ENCODE data around the gene GID4. TPM values are rescaled to one million over a fixed set of nuclear protein-coding genes. Genes with fewer than 3 reads are reported as not detected.
"Not testable (repeated sequence)": the region's sequence is repeated elsewhere in the genome, so short reads cannot be mapped to it uniquely, and the experiment has no call there.

GID4 gene
- 23.5 TPM for total RNA-seq
- long read RNA-seq, full-length matches to known transcripts: 14 of 19 reads
- long read RNA-seq, partial matches to known transcripts: 1 of 19 reads
- long read RNA-seq, other reads (novel, unspliced or antisense): 4 of 19 reads

DNA sequence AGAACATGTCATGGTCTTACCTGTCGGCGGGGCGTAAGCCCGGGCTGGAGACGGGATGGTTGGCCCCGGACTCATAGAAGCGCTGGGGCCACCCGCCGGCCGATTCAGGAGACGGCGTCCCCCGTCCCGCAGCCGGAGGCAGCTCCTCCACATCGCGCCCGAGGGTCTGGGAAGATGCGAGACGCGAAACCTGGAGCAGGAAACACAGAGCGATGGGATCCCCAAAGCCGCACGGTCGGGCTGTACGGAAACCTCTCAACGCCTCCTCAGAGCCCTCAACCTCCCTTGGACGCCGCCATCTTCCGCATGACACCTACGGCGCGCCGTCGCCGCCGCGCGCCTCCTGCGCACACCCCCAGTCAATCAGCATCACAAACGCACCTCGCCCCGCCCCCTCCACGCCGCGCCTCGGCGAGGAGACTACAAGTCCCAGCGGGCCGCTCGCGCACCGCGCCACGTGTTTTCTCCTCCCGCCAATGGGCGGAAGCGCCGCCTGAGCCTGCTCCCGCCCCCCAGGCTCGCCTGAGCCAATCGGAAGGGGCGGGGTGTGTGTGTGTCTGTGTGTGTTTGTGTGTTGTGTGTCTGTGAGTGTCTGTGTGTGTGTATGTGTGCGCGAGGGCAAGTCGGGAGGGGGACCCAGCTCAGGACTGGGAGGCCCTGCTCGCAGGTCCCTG is at the start of gene GID4, which contains the start of gene ATPAF2:
TSS of gene GID4 (plus strand) at position 548 of the 674 bp plus-strand sequence. CDS start at position 605, 57 bp downstream.
TSS of gene ATPAF2 (minus strand) at position 308 of the 674 bp plus-strand sequence. CDS start at position 153, 155 bp downstream.
- peak; percentile 100 for DNase-seq
- intact Hi-C loops (cut with micrococcal nuclease): loop anchor here (10.0 kb wide), 1 partner anchor 64 kb away; the partner anchor contains the start of genes DRC3 and TOM1L2
- peak; percentile 96 for ATAC-seq

DNA sequence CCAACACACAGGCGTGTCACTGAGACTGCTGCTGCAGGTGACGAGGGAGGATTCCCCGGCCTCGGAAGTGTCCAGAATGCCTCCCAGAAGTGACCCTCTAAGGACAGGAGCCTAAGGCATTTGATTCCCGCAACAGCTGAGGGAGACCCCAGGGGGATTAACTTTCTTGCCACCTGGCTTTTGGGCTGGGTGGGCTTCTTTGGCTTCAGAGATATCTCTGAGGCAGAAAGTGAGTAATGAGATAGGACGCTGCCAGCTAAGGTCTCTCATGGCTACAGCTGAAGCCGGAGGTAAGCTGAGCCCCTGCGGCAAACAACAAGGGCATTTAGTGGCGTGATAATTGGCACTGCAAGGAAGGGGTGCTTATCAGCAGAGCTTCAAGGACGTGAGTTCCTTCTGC is 49.6 kb upstream of the GID4 start:
- DNase-seq (no peak), ATAC-seq (no peak)
- intact Hi-C loops (cut with micrococcal nuclease): no loop called here

DNA sequence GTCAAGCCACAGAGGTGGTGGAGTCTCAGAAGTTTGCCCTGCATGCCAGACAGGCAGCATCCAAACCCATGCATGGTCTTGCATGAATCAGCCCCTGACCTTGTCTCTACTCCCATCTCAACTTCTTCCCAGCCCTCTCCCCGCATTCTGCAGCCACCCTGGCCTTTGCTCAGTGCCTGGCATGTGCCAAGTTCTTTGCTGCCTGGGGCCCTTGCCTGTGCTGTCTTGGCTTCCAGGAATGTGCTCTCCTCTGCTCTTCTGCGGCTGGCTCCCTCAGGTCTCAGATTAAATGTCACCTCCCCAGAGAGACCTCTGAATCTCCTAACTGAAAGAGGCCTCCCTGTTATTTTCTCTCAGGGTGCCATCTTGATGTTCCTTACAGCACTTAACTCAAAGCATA is 48.9 kb upstream of the GID4 start:
- intact Hi-C loops (cut with micrococcal nuclease): no loop called here
- no peak for ATAC-seq
- no peak for DNase-seq

DNA sequence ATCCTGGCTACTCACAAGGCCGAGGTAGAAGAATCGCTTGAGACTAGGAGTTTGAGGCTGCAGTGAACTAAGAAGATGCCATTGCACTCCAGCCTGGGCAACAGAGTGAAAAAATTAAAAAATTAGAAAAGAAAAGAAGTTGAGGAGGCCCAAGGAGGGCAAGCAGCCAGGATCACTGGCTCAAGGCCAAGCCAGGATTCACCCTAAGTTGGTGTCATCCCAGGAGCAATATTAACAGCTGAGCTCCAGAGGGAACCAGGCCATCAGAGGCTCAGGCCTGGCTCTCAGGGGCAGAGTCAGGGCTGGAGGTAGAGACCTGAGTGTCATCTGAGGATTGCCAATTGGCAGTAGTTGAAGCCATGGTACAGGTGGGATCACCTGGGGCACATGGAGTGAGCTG is 45.8 kb upstream of the GID4 start:
- DNase-seq: no peak
- intact Hi-C loops (cut with micrococcal nuclease): no loop called here
- no peak for ATAC-seq

DNA sequence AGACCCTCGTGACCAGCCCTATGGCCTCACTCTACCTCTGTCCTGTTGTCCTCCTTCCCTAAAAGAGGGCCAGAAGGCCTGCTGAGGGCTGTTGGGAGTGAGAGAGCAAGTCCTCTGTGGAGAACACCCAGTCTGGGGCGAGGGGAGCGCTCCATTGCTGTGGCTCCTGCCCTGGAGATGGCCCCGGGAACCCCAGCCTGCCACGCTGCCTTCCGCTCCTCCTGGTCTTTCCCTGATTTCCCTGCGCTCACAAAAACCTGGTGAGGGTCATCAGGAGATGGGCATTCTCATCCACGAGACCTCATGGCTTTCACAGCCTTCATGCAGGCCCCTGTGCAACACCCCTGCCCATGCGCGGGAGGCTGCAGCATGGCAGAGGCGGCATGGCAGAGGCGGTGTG is 45.4 kb upstream of the GID4 start:
- DNase-seq (no peak), ATAC-seq (no peak)
- intact Hi-C loops (cut with micrococcal nuclease): no loop called here

DNA sequence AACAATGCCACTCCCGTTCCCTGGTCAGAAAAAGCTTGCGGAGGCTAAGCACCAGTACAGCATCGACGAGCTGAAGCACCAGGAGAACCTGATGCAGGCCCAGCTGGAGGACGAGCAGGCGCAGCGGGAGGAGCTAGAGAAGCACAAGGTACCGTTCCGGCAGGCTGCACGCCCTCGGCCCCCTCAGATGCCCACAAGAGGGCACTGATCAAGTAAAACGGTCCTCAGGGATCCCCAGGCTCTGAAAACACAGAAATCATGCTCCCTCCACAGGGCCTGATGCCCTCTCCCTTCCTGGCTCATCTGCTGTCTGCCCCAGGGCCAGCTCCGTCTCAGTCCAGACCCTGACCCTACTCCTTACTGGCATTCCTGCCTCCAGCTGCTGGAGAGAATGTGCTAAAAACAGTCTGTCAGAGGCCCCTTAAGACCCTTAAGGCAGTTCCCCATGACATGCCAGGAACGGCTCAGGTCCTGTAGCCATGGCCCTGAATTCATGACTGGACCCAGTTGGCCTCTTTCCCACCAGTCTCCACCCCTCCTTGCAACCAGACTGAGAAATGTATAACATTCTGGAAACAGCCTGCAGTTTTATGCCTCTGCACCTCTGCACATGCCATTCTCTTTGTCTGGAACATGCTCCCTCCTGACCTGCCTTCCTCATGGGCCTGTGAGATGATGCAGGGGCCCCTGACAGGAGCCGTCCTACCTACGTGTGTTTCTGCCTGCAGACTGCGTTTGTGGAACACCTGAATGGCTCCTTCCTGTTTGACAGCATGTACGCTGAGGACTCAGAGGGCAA is 44.7 kb upstream of the GID4 start:
- intact Hi-C loops (cut with micrococcal nuclease): no loop called here
- ATAC-seq: peak; percentile 88

DNA sequence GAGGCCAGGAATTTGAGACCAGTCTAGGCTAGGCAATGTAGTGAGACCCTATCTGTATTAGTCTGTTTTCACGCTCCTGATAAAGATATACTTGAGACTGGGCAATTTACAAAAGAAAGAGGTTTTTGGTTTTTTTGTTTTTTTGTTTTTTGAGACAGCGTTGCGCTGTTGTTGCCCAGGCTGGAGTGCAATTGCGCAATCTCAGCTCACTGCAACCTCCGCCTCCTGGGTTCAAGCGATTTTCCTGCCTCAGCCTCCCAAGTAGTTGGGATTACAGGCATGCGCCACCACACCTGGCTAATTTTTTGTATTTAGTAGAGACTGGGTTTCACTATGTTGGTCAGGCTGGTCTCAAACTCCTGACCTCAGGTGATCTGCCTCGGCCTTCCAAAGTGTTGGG is 43.3 kb upstream of the GID4 start:
- ATAC-seq; DNase-seq; intact Hi-C loops (cut with micrococcal nuclease): not testable (repeated sequence)

More for the DNA sequence above, 44.7 kb upstream of the GID4 start:
- peak; percentile 66 for DNase-seq

DNA sequence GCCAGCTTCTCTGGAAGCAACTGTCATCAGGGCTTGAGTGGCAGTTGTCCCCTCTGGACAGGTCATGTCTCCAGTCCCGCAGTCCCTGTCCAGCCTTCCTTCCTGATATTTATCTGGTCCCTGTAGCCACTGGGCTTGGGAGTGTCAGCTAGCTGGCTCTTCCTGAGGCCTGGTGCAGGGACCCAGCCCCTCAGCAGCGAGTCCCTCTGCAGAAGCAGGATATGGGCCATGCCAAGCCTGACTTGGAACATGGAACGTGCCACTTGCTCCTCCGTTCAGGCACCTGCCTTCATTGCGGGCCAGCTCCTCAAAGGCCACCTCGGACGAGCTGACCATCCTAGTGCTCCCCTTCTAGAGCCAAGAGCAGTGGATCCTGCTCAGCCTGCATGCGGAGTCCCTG is 40.3 kb upstream of the GID4 start:
- ATAC-seq (no peak), DNase-seq (no peak)
- intact Hi-C loops (cut with micrococcal nuclease): no loop called here

DNA sequence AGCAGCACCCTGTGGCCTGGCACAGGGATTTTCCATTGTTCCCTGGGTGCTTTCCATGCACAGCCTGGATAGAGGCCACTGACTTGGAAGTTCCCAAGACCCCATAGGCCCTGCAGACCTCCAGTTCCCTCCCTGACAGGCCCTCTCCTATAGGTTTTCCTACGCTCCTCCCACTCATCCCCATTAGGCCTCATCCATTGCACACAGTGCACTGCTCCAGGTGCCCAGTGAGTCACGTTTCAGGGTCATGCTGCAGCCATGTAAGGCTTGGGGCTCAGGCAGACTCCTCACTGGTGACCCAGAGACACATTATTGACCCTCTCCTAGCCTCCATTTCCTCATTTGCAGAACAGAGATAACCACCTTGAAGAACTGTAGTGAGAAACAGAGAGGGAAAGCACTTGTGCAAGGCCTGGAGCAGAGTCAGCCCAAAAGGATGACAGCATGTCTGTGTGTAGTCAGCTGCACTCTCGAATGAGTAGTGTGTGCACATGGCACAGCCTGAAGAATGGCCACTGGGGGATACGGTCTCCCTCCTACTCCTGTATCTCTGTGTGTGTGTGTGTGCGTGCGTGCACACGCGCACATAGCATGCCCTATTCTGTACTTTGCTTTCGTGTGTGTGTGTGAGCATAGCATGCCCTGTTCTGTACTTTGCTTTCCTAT is 39.7 kb upstream of the GID4 start:
- DNase-seq (no peak), ATAC-seq (no peak)
- intact Hi-C loops (cut with micrococcal nuclease): no loop called here

DNA sequence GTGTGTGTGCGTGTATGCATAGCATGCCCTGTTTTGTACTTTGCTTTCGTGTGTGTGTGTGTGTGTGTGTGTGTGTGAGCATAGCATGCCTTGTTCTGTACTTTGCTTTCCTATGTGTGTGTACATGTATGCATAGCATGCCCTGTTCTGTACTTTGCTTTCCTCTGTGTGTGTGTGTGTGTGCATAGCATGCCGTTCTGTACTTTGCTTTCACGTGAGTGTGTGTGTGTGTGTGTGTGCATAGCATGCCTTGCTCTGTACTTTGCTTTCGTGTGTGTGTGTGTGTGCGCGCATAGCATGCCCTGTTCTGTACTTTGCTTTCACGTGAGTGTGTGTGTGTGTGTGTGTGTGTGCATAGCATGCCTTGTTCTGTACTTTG is 39.2 kb upstream of the GID4 start:
- no peak for ATAC-seq

DNA sequence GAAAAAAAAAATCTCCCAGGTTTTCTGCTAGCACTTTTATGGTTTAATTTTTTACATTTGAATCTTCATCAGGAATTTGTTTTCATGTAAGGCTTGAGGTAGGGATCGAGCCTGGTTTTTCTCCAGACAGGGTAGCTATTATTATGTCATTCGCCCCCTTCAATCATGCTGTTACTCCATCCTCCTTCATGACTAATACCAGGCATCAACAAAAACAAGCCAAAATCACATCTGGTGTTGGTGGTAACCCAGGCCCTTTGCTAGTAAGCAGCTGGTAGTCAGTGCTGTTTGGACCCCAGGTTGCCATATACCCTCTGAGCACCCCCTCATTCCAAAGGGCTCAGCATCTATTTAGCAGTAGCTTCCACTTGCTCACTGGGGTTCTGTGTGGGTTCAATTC is 37.0 kb upstream of the GID4 start:
- no peak for DNase-seq
- intact Hi-C loops (cut with micrococcal nuclease): no loop called here
- ATAC-seq: no peak

More for the DNA sequence above, 39.2 kb upstream of the GID4 start:
- DNase-seq: no peak
- intact Hi-C loops (cut with micrococcal nuclease): no loop called here

DNA sequence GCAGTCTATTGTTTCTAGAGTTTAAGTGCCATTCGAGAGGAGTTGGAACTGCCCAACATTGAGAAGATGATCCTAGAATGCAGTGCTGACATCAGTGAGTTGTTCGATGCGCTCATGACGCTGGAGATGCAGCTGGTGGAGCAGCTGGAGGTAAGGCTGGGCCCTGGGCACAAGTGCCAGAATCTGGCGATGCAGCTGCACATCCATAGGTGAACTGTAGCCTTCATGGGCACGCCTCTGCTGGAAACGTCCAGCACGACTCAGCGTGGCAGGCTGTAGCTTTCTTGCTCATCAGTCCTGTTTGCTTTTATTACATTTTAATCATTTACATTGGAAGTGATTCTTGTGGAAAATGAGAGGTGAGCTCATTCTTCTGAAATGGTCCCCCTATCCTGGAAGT is 34.9 kb upstream of the GID4 start:
- ATAC-seq (no peak), DNase-seq (no peak)
- intact Hi-C loops (cut with micrococcal nuclease): no loop called here

DNA sequence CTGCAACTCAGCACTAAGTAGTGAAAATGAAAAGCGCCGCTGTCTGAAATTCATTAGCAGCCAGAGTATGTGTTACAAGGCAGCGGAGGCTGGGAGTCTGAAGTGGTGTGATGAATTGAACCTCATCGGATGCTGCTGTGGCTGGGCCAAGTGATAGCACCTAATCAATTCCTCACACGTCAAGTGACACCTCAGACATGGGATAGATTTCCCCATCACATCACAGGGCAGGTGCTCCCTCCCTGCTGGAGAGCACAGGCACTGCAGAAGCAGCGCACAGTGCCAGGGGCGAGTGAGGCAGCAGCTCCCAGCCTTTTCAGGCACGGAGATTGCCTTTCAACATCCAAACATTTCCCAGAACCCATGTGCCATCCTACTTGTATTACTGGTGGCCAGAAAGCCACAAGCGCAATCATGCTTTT is 34.3 kb upstream of the GID4 start:
- ATAC-seq: peak; percentile 62
- intact Hi-C loops (cut with micrococcal nuclease): no loop called here

DNA sequence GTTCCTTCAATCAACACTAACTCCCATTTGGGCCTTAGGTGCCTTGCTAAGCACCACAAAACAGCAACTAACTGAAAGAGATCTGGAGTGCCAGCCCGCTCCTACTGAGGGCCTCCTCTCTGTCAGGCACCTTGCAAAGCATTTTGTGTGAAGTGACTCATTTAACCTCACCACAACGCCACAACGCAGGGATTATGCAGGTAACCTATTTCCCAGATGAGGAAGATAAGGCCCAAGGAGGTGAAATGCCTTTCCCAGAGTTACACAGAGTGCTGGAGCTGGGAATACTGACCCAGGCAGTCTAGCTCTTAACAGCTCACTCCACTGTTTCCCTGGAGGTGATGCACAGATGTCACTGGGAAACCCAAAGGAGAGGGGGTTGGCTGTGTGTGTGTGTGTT is 33.7 kb upstream of the GID4 start:
- DNase-seq (no peak), ATAC-seq (no peak)
- intact Hi-C loops (cut with micrococcal nuclease): no loop called here

More for the DNA sequence above, 34.3 kb upstream of the GID4 start:
- peak; percentile 43 for DNase-seq

DNA sequence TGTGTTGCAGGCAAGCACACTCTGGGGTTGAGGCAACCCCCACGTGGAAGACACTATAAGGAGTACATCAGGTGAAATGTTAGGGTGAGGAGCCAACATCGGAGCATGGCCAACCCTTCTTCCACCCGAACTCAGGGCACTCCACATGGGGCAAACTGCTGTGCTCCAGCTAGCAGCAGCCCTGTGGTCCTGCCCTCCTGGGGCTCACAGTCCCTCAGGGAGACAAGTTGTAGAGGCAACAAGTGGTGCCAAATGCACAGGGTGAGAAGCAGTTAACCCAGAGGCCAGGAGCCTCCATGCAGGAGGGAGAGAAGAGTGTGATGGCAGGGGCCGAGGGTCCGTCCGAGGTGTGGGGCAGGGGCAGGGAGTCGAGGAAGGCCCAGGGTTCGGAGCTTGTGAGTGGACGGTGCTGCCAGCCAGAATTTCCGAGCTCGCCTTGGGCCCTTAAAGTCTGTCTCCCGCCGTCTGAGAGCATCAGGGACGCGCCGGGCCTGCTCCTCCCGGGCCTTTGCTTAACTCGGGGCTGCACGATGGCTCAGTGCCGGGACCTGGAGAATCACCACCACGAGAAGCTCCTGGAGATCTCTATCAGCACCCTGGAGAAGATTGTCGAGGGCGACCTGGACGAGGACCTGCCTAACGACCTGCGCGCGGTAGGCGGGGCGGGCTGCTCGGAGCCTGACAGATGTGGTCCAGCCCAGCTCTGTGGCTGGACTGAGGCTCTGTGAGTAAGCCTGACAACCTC is 32.5 kb upstream of the GID4 start:
- no peak for ATAC-seq
- no peak for DNase-seq
- intact Hi-C loops (cut with micrococcal nuclease): no loop called here

DNA sequence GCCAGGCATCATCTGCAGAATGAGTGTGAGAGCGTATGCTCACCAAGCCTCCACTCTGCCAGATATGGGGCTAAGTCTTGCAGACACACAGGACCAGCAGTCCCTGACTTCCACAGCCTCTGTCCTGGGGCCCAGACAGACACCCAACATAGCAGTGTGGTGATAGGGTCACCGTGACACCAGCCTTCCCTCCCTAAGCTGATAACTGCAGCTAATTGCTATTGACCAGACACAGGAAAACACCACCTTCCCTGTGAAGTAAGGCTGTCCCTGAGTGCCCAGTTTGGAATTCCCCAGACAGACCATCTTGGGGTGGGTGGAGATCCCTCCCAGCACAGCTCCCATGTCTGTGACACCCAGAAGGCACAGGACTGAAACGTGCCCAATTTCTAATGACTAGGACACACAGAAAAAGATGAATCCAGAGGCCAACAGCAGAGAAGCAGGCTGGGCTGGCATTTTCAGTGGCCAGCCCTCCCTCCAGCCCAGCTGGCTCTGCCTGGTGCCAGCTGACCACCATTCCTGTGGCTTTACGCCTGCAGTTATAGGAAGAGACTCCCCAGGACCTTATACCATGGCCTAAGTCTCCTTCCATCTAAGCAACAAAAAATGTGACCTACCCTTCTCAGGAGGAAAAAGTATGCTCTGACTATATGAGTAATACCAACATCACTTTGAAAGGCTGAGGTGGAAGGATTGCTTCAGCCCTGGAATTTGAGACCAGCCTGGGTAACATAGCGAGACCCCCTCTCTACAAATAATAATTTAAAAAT is 30.5 kb upstream of the GID4 start:
- ATAC-seq (peak; percentile 22), DNase-seq (no peak)
- intact Hi-C loops (cut with micrococcal nuclease): no loop called here

DNA sequence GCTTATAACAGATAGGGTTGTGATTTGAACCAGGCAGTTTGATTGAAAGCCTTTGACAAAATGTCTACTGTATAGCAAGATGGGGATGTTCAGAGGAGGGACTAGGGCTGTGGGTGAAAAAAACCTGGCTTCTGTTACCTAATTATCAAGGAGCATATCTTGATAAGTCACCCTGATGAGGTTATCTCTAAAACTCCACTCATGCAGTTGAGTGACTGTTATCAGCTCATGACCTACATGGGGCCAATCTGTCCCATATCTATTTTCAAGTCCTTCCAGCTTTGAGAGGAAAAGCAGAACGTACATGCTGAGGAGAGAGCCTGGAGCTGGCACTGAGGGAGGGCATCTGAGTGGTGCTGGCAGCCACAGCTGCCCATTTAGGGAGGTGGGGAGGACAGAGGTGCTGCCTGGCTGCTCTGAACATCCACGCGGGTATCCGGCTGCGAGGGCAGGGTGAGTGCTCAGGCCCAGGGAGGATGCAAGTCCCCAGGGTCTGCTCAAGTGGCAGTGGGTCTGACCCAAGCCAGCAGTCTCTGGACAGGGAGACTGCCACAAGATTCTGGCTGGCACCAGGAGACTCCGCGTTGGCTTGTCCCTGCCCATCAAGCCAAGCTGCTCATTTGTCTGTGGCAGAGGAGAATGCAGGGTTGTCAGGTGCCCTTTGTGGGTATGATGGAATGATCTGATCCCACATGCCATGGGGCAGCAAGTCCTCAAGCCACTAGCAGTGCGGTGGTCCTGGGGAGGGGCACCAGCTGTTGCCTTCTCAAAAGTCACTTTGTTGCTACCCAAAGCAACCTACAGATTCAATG is 29.4 kb upstream of the GID4 start:
- intact Hi-C loops (cut with micrococcal nuclease): loop anchor here (10.0 kb wide), 1 partner anchor 85 kb away; no protein-coding TSS in a partner anchor
- DNase-seq: peak; percentile 68

More for the DNA sequence above, 29.4 kb upstream of the GID4 start:
- ATAC-seq: peak; percentile 89

Data from left ventricle myocardium superior (tissue), 1 donor.